HepG2 (cell line): ENCODE results near the gene SURF2. TPM values are rescaled to one million over a fixed set of nuclear protein-coding genes. Genes with fewer than 3 reads are reported as not detected.

ENCODE experiments used
- BCL6 ChIP-seq: IDR thresholded peaks from 2 replicates; pipeline ENCODE4 v1.6.1; 2016; ENCODE audit warnings: missing genetic modification reagents, missing compliant biosample characterization
- DMAP1 ChIP-seq: IDR thresholded peaks from 2 replicates; pipeline ENCODE4 v1.6.1; 2016
- FOXA3 ChIP-seq: IDR thresholded peaks from 2 replicates; pipeline ENCODE4 v1.6.1; 2016; ENCODE audit warnings: missing genetic modification reagents, missing compliant biosample characterization
- HMG20B ChIP-seq: conservative IDR thresholded peaks from 2 replicates; pipeline ENCODE4 v1.6.1; 2016; ENCODE audit warnings: missing genetic modification reagents, missing compliant biosample characterization
- IRF2 ChIP-seq: IDR thresholded peaks from 2 replicates; pipeline ENCODE4 v1.6.1; 2018; ENCODE audit warnings: missing genetic modification reagents, missing compliant biosample characterization
- MAFF ChIP-seq: IDR thresholded peaks from 2 replicates; pipeline ENCODE4 v1.6.1; 2011; ENCODE audit warnings: low read depth, low read length, improper control_type of control experiment
- NCOA5 ChIP-seq: sonication (generic); formaldehyde crosslinking; IDR thresholded peaks from 2 replicates; pipeline ENCODE4 v1.4.0; 2020; ENCODE audit warnings: missing genetic modification reagents
- SAFB2 ChIP-seq: sonication (generic); formaldehyde crosslinking; IDR thresholded peaks from 2 replicates; pipeline ENCODE4 v1.5.1; 2020; ENCODE audit warnings: missing genetic modification reagents, low read depth, mild to moderate bottlenecking, borderline replicate concordance
- SP4 ChIP-seq: sonication (generic); formaldehyde crosslinking; IDR thresholded peaks from 2 replicates; pipeline ENCODE4 v1.8.1; 2023; ENCODE audit warnings: mild to moderate bottlenecking, missing genetic modification reagents
- U2AF2 ChIP-seq: fragments of 200-400 bp; formaldehyde crosslinking; IDR thresholded peaks from 2 replicates; pipeline ENCODE4 v1.6.1; 2017; ENCODE audit warnings: low read depth, mild to moderate bottlenecking, low read length
- ZFP41 ChIP-seq: sonication (generic); formaldehyde crosslinking; IDR thresholded peaks from 2 replicates; pipeline ENCODE4 v1.4.0; 2020; ENCODE audit warnings: mild to moderate bottlenecking, missing genetic modification reagents, borderline replicate concordance
- ZFP82 ChIP-seq: sonication (generic); formaldehyde crosslinking; IDR thresholded peaks from 2 replicates; pipeline ENCODE4 v1.5.1; 2020; ENCODE audit warnings: mild to moderate bottlenecking, missing genetic modification reagents, borderline replicate concordance
- ZNF143 ChIP-seq: sonication (generic); formaldehyde crosslinking; IDR thresholded peaks from 2 replicates; pipeline ENCODE4 v1.4.0; 2020; ENCODE audit warnings: missing genetic modification reagents
- ZNF33B ChIP-seq: sonication (generic); formaldehyde crosslinking; IDR thresholded peaks from 2 replicates; pipeline ENCODE4 v1.5.1; 2020; ENCODE audit warnings: mild to moderate bottlenecking, missing genetic modification reagents
- ZNF674 ChIP-seq: sonication (generic); formaldehyde crosslinking; IDR thresholded peaks from 2 replicates; pipeline ENCODE4 v1.5.0; 2020; ENCODE audit warnings: low read depth, mild to moderate bottlenecking, missing genetic modification reagents
- ZNF691 ChIP-seq: sonication (generic); formaldehyde crosslinking; IDR thresholded peaks from 2 replicates; pipeline ENCODE4 v1.4.0; 2020; ENCODE audit warnings: missing genetic modification reagents, low read depth, mild to moderate bottlenecking, borderline replicate concordance
- ZNF737 ChIP-seq: sonication (generic); formaldehyde crosslinking; IDR thresholded peaks from 2 replicates; pipeline ENCODE4 v1.5.0; 2020; ENCODE audit warnings: missing genetic modification reagents, mild to moderate bottlenecking, borderline replicate concordance
- ZNF788 ChIP-seq: sonication (generic); formaldehyde crosslinking; IDR thresholded peaks from 2 replicates; pipeline ENCODE4 v1.5.0; 2020; ENCODE audit warnings: mild to moderate bottlenecking, missing genetic modification reagents, borderline replicate concordance
- ZSCAN21 ChIP-seq: sonication (generic); formaldehyde crosslinking; IDR thresholded peaks from 2 replicates; pipeline ENCODE4 v1.8.0; 2022; ENCODE audit warnings: mild to moderate bottlenecking, missing genetic modification reagents, moderate library complexity, borderline replicate concordance
- polyA plus RNA-seq, 8 experiments: library from polyadenylated mRNA; depleted of rRNA in 3 of 8; stranded (reverse) in 7 of 8; unstranded in 1 of 8; fragments of >200 nt; fragmentation: Illumina TruSeq in 4 of 8; extraction: Trizol in 4 of 8; gene quantifications; 2 replicates each; pipeline versions ENCODE4 v1.2.1 to v1.2.3, GENCODE V29; 2011 to 2016; ENCODE audit warnings: low read depth in 4 of 8, missing spikeins in 1 of 8, mixed read lengths in 1 of 8; ENCODE audit not compliant: insufficient read depth in 1 of 8
- total RNA-seq, 5 experiments: library from RNA; depleted of rRNA; stranded (reverse); fragments of >200 nt; fragmentation: Illumina TruSeq; extraction: Trizol; gene quantifications; 2 replicates each; pipeline ENCODE4 v1.2.3, GENCODE V29; 2016; ENCODE audit warnings: low read depth in 1 of 5
- TF ChIP-seq, protein P1 (sequence below): sonication (generic); formaldehyde crosslinking; IDR thresholded peaks from 2 replicates; pipeline ENCODE4 v1.5.0; 2020; ENCODE audit warnings: mild to moderate bottlenecking, missing genetic modification reagents, borderline replicate concordance
- TF ChIP-seq, protein P2 (sequence below): sonication (generic); formaldehyde crosslinking; IDR thresholded peaks from 2 replicates; pipeline ENCODE4 v1.5.0; 2020; ENCODE audit warnings: missing genetic modification reagents

Gene SURF2
- total and polyA plus RNA-seq, 2 of the 13 experiments (the other 11 are each of a cell fraction or from before 2014, with no cell fraction given) = 6.3 to 13.6 TPM

DNA sequence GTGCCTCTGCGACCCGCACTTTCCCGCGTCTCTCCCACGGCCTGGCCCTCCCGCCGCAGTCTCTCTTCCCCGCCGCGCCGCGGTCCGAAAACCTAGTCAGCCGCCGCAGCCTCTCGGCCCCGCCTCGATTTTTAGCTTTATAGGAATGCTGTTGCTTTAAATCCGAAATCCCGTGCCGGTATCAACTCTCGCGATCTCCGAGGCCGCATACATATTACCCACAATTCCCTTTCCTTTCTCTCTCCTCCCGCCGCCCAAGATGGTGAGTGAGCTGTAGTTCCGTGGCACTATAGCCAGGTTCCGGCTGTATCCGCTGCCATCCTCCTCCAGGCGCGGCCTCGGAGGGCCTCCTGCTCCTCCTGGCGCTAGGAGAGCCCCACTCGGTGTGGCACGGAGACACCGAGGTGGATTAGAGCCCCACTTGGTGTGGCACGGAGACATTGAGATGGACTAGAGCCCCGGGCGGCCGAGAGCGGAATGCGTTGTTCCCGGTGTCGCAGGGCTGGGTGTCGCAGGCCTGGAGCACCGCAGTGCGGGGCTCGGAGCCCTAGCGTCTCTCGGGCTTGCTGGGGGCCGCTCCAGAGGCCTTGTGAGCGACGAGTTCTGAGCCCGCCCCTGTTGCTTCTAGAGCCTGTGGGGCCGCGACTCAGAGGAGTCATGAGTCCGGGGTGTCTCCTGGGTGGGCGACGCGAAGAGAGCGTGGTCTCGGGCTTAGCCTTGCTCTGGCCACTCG is 8.2 kb upstream of the SURF2 start, which contains the start of the genes MED22 and RPL7A (continued):
- TF ChIP-seq BCL6 (CRISPR knock-in tag) (peak; percentile 52; the same call in 1 of the 2 replicates), NCOA5 (CRISPR knock-in tag) (no peak), ZNF33B (CRISPR knock-in tag) (no peak), DMAP1 (peak; percentile 97), FOXA3 (CRISPR knock-in tag) (no peak), ZNF737 (no peak; the same call in 1 of the 2 replicates), MAFF (no peak), ZNF143 (CRISPR knock-in tag) (peak; percentile 91), ZFP82 (CRISPR knock-in tag) (no peak), ZNF788 (CRISPR knock-in tag) (peak; percentile 90), HMG20B (CRISPR knock-in tag) (no peak), ZNF674 (0 out of 2 replicates have a peak, but pooled peaks have one; percentile 30), U2AF2 (0 out of 2 replicates have a peak, but pooled peaks have one; percentile 54), ZSCAN21 (no peak), SP4 (peak; percentile 70), IRF2 (CRISPR knock-in tag) (peak; percentile 87), SAFB2 (peak; percentile 27; the same call in 1 of the 2 replicates), ZFP41 (no peak), ZNF691 (peak; percentile 73; the same call in 1 of the 2 replicates)
- TF ChIP-seq, protein P1, sequence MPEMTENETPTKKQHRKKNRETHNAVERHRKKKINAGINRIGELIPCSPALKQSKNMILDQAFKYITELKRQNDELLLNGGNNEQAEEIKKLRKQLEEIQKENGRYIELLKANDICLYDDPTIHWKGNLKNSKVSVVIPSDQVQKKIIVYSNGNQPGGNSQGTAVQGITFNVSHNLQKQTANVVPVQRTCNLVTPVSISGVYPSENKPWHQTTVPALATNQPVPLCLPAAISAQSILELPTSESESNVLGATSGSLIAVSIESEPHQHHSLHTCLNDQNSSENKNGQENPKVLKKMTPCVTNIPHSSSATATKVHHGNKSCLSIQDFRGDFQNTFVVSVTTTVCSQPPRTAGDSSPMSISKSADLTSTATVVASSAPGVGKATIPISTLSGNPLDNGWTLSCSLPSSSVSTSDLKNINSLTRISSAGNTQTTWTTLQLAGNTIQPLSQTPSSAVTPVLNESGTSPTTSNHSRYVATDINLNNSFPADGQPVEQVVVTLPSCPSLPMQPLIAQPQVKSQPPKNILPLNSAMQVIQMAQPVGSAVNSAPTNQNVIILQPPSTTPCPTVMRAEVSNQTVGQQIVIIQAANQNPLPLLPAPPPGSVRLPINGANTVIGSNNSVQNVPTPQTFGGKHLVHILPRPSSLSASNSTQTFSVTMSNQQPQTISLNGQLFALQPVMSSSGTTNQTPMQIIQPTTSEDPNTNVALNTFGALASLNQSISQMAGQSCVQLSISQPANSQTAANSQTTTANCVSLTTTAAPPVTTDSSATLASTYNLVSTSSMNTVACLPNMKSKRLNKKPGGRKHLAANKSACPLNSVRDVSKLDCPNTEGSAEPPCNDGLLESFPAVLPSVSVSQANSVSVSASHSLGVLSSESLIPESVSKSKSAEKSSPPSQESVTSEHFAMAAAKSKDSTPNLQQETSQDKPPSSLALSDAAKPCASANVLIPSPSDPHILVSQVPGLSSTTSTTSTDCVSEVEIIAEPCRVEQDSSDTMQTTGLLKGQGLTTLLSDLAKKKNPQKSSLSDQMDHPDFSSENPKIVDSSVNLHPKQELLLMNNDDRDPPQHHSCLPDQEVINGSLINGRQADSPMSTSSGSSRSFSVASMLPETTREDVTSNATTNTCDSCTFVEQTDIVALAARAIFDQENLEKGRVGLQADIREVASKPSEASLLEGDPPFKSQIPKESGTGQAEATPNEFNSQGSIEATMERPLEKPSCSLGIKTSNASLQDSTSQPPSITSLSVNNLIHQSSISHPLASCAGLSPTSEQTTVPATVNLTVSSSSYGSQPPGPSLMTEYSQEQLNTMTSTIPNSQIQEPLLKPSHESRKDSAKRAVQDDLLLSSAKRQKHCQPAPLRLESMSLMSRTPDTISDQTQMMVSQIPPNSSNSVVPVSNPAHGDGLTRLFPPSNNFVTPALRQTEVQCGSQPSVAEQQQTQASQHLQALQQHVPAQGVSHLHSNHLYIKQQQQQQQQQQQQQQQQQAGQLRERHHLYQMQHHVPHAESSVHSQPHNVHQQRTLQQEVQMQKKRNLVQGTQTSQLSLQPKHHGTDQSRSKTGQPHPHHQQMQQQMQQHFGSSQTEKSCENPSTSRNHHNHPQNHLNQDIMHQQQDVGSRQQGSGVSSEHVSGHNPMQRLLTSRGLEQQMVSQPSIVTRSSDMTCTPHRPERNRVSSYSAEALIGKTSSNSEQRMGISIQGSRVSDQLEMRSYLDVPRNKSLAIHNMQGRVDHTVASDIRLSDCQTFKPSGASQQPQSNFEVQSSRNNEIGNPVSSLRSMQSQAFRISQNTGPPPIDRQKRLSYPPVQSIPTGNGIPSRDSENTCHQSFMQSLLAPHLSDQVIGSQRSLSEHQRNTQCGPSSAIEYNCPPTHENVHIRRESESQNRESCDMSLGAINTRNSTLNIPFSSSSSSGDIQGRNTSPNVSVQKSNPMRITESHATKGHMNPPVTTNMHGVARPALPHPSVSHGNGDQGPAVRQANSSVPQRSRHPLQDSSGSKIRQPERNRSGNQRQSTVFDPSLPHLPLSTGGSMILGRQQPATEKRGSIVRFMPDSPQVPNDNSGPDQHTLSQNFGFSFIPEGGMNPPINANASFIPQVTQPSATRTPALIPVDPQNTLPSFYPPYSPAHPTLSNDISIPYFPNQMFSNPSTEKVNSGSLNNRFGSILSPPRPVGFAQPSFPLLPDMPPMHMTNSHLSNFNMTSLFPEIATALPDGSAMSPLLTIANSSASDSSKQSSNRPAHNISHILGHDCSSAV (CRISPR knock-in tag) = no peak
- TF ChIP-seq, protein P2, sequence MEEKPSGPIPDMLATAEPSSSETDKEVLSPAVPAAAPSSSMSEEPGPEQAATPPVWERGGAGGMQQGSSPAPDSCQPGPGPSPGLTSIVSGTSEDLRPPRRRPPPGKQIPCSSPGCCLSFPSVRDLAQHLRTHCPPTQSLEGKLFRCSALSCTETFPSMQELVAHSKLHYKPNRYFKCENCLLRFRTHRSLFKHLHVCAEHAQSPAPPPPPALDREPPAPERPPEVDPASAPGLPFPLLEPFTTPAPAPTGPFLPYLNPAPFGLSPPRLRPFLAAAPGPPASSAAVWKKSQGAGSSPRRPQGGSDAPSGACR (CRISPR knock-in tag) = no peak
